IMR-90 (cell line): ENCODE measurements around the gene SORL1. TPM values are rescaled to one million over a fixed set of nuclear protein-coding genes. Genes with fewer than 3 reads are reported as not detected.

Experiments
- ATAC-seq: fragments of 200-7000 bp; cut with Tn5 transposase; 2 replicates; pipeline ENCODE4 v1.9.1; 2020; ENCODE audit warnings: low read depth, mild to moderate bottlenecking, moderate library complexity
- BruUV-seq: library from RNA; stranded (reverse); fragments of 400-500 nt; replicated peaks from 2 replicates; lab custom pipeline; 2021; lab: Mats Ljungman, UMichigan
- CTCF ChIA-PET: fragments of 300-600 bp; formaldehyde crosslinking; extraction: SDS; loops from one replicate; lab custom pipeline; 2021; ENCODE audit warnings: antibody characterized with exemption; lab: Yijun Ruan, JAX
- POLR2A ChIA-PET: fragments of 300-600 bp; sonication (Branson Sonifier 250); formaldehyde crosslinking; loops from one replicate; lab custom pipeline; 2022; ENCODE audit warnings: antibody characterized with exemption; ENCODE audit not compliant: unreplicated experiment; lab: Charles Lee
- DNase-seq: peaks from one replicate; pipeline ENCODE4 v3.0.0; 2013
- H2AFZ ChIP-seq: replicated peaks from 2 replicates; pipeline ENCODE3; 2013; ENCODE audit warnings: low read length, mild to moderate bottlenecking; ENCODE audit not compliant: poor library complexity
- H2AK5ac ChIP-seq: 2 replicates; pipeline ENCODE4 v1.6.1; 2013; ENCODE audit warnings: low read depth, low read length, inconsistent platforms
- H2AK9ac ChIP-seq: replicated peaks from 2 replicates; pipeline ENCODE3; 2013; ENCODE audit warnings: mild to moderate bottlenecking, low read depth, low read length, moderate library complexity; ENCODE audit not compliant: poor library complexity
- H2BK120ac ChIP-seq: 2 replicates; pipeline ENCODE4 v1.6.1; 2013; ENCODE audit warnings: low read depth, low read length, inconsistent platforms
- H2BK15ac ChIP-seq: 3 replicates; pipeline ENCODE4 v1.6.1; 2013; ENCODE audit warnings: low read depth, low read length, inconsistent platforms
- H2BK20ac ChIP-seq: 2 replicates; pipeline ENCODE4 v1.6.1; 2013; ENCODE audit warnings: low read depth, mild to moderate bottlenecking, inconsistent platforms, low read length, moderate library complexity
- H2BK5ac ChIP-seq: 2 replicates; pipeline ENCODE4 v1.6.1; 2013; ENCODE audit warnings: mild to moderate bottlenecking, low read depth, low read length, inconsistent platforms; ENCODE audit not compliant: poor library complexity, severe bottlenecking
- H3K14ac ChIP-seq: replicated peaks from 2 replicates; pipeline ENCODE4 v1.6.1; 2013; ENCODE audit warnings: low read depth, low read length, inconsistent platforms
- H3K18ac ChIP-seq: 2 replicates; pipeline ENCODE4 v1.6.1; 2013; ENCODE audit warnings: low read depth, low read length, control low read depth
- H3K23ac ChIP-seq: 2 replicates; pipeline ENCODE4 v1.6.1; 2013; ENCODE audit warnings: low read depth, low read length, inconsistent platforms
- H3K27ac ChIP-seq: 2 replicates; pipeline ENCODE4 v1.5.1; 2013; ENCODE audit warnings: mild to moderate bottlenecking, control low read depth, low read length; ENCODE audit not compliant: insufficient read depth
- H3K27me3 ChIP-seq: 2 replicates; pipeline ENCODE4 v1.6.1; 2013; ENCODE audit warnings: low read length; ENCODE audit not compliant: control insufficient read depth, insufficient read depth
- H3K36me3 ChIP-seq: 2 replicates; pipeline ENCODE4 v1.6.1; 2013; ENCODE audit warnings: low read length, mixed read lengths; ENCODE audit not compliant: control insufficient read depth, insufficient read depth
- H3K4ac ChIP-seq: 2 replicates; pipeline ENCODE4 v1.6.1; 2013; ENCODE audit warnings: low read depth, low read length, inconsistent platforms
- H3K4me1 ChIP-seq: 2 replicates; pipeline ENCODE4 v1.6.1; 2013; ENCODE audit warnings: low read length, mixed read lengths; ENCODE audit not compliant: control insufficient read depth, insufficient read depth
- H3K4me2 ChIP-seq: 2 replicates; pipeline ENCODE4 v1.6.1; 2013; ENCODE audit warnings: low read depth, mild to moderate bottlenecking, control low read depth, low read length, moderate library complexity
- H3K4me3 ChIP-seq: 2 replicates; pipeline ENCODE4 v1.5.1; 2013; ENCODE audit warnings: low read depth, mild to moderate bottlenecking, control low read depth, low read length, moderate library complexity; ENCODE audit not compliant: insufficient read depth
- H3K56ac ChIP-seq: 2 replicates; pipeline ENCODE4 v1.6.1; 2013; ENCODE audit warnings: low read length, inconsistent platforms; ENCODE audit not compliant: insufficient read depth; ENCODE audit errors: extremely low read depth
- H3K79me1 ChIP-seq, 2 experiments: 2 replicates each; pipeline ENCODE4 v1.6.1; 2013; ENCODE audit warnings: low read length in 2 of 2, inconsistent platforms in 1 of 2, low read depth in 1 of 2
- H3K9ac ChIP-seq: 2 replicates; pipeline ENCODE4 v1.6.1; 2013; ENCODE audit warnings: low read depth, low read length, control low read depth
- H3K9me1 ChIP-seq: 2 replicates; pipeline ENCODE4 v1.6.1; 2013; ENCODE audit warnings: low read length, inconsistent platforms; ENCODE audit not compliant: insufficient read depth
- H3K9me3 ChIP-seq: 2 replicates; pipeline ENCODE4 v1.6.1; 2013; ENCODE audit warnings: low read length; ENCODE audit not compliant: control insufficient read depth, insufficient read depth
- H4K20me1 ChIP-seq: 2 replicates; pipeline ENCODE4 v1.6.1; 2013; ENCODE audit warnings: low read length, inconsistent platforms; ENCODE audit not compliant: insufficient read depth
- H4K5ac ChIP-seq: 2 replicates; pipeline ENCODE4 v1.6.1; 2013; ENCODE audit warnings: mild to moderate bottlenecking, low read depth, low read length, control low read depth
- H4K8ac ChIP-seq, 2 experiments: 2 replicates each; pipeline ENCODE4 v1.6.1; 2013; ENCODE audit warnings: low read depth in 2 of 2, low read length in 2 of 2, control low read depth in 1 of 2, inconsistent platforms in 1 of 2
- H4K91ac ChIP-seq: 2 replicates; pipeline ENCODE4 v1.6.1; 2013; ENCODE audit warnings: low read depth, low read length, inconsistent platforms; ENCODE audit not compliant: insufficient read depth
- BHLHE40 ChIP-seq: fragments of 150-350 bp; IDR thresholded peaks from 2 replicates; pipeline ENCODE4 v1.6.1; 2016; ENCODE audit warnings: mild to moderate bottlenecking, low read depth, low read length
- CEBPB ChIP-seq: IDR thresholded peaks from 2 replicates; pipeline ENCODE4 v1.6.1; 2012; ENCODE audit warnings: low read depth, low read length, improper control_type of control experiment
- CHD1 ChIP-seq: IDR thresholded peaks from 2 replicates; pipeline ENCODE4 v1.6.1; 2012; ENCODE audit warnings: low read depth, low read length, improper control_type of control experiment
- CTCF ChIP-seq: conservative IDR thresholded peaks from 2 replicates; pipeline ENCODE4 v1.5.1; 2012; ENCODE audit warnings: mild to moderate bottlenecking, low read depth, low read length, improper control_type of control experiment
- ELK1 ChIP-seq: fragments of 150-350 bp; IDR thresholded peaks from 2 replicates; pipeline ENCODE4 v1.6.1; 2016; ENCODE audit warnings: low read depth, mild to moderate bottlenecking, low read length, moderate library complexity, borderline replicate concordance
- FOS ChIP-seq: fragments of 150-350 bp; IDR thresholded peaks from 2 replicates; pipeline ENCODE4 v1.6.1; 2016; ENCODE audit warnings: low read depth, low read length
- MAFK ChIP-seq: IDR thresholded peaks from 2 replicates; pipeline ENCODE4 v1.6.1; 2012; ENCODE audit warnings: low read depth, low read length, improper control_type of control experiment
- MAZ ChIP-seq: IDR thresholded peaks from 2 replicates; pipeline ENCODE4 v1.6.1; 2012; ENCODE audit warnings: low read depth, mild to moderate bottlenecking, low read length, improper control_type of control experiment, moderate library complexity, borderline replicate concordance
- MXI1 ChIP-seq: IDR thresholded peaks from 2 replicates; pipeline ENCODE4 v1.6.1; 2012; ENCODE audit warnings: low read depth, mild to moderate bottlenecking, low read length, moderate library complexity, borderline replicate concordance
- POLR2A ChIP-seq: IDR thresholded peaks from 2 replicates; pipeline ENCODE4 v1.6.1; 2012; ENCODE audit warnings: mild to moderate bottlenecking, low read depth, low read length
- RCOR1 ChIP-seq: IDR thresholded peaks from 2 replicates; pipeline ENCODE4 v1.6.1; 2012; ENCODE audit warnings: mild to moderate bottlenecking, low read length, improper control_type of control experiment; ENCODE audit not compliant: insufficient replicate concordance
- RFX5 ChIP-seq: IDR thresholded peaks from 2 replicates; pipeline ENCODE4 v1.8.0; 2012; ENCODE audit warnings: low read depth, mild to moderate bottlenecking, low read length, moderate library complexity
- SMC3 ChIP-seq: fragments of 150-350 bp; IDR thresholded peaks from 2 replicates; pipeline ENCODE4 v1.6.1; 2016; ENCODE audit warnings: low read depth, mild to moderate bottlenecking, antibody characterized with exemption, low read length, moderate library complexity
- WGBS, 2 experiments: methylation state at CpG; one replicate each; pipeline versions ENCODE4 v1.1.5 to v1.1.7; 2013; ENCODE audit warnings: missing lambda C conversion rate in 2 of 2; ENCODE audit not compliant: insufficient read length in 1 of 2; ENCODE audit errors: extremely low coverage in 2 of 2; 5-methylcytosine and 5-hydroxymethylcytosine counted together
- dilution Hi-C: fragments of 300-500 bp; cut with HindIII; formaldehyde crosslinking; loops from one replicate; pipeline ENCODE4 v1.14.3; 2018; ENCODE audit warnings: low sequenced_read_pairs; ENCODE audit not compliant: unreplicated experiment
- in situ Hi-C: fragments of 300-500 bp; cut with MboI; formaldehyde crosslinking; loops from 3 replicates; pipeline ENCODE4 v1.14.3; 2019; ENCODE audit warnings: low sequenced_read_pairs, inconsistent platforms, mixed read lengths
- intact Hi-C: fragments of 100-400 bp; cut with micrococcal nuclease; formaldehyde crosslinking; loops from 2 replicates; pipeline ENCODE4 v1.10.0; 2022
- polyA plus RNA-seq, 3 experiments: library from polyadenylated mRNA; depleted of rRNA; stranded (reverse); fragments of >200 nt; gene quantifications; 2 replicates each; pipeline ENCODE4 v1.2.3, GENCODE V29; 2012; ENCODE audit warnings: low replicate concordance in 1 of 3
- total RNA-seq: library from RNA; depleted of rRNA; stranded (reverse); fragments of >200 nt; gene quantifications from 2 replicates; pipeline ENCODE4 v1.2.3, GENCODE V29; 2012

The SORL1 gene
- total and polyA plus RNA-seq, 2 of the 4 experiments (the other 2 are of a cell fraction): 1.0 to 2.0 TPM

- intact Hi-C loops (no loop called here), dilution Hi-C loops (no loop called here), in situ Hi-C loops (loop anchor here (25.0 kb wide), 1 partner anchor 640 kb away; the partner anchor contains the start of gene BLID)
- no peaks in the 10 kb centered on the region for H3K4me1 ChIP-seq
- H4K8ac ChIP-seq: no peak overlapping the region
- WGBS, 2 experiments: 66% methylated on average over 2 of the region's 2 CpGs; no CpG with 5 or more reads in 1 of the 2 experiments
- H2AK5ac ChIP-seq: no peak overlapping the region
- H3K18ac ChIP-seq: no peak overlapping the region
- POLR2A ChIA-PET: no interaction called here
- peaks cover 3% of the 10 kb centered on the region; the same call in 1 of the 2 replicates for H3K27me3 ChIP-seq
- ATAC-seq (no peak), DNase-seq (no peak)
- no peak overlapping the region for H2AFZ ChIP-seq
- no peaks in the 10 kb centered on the region for H3K9me3 ChIP-seq
- no peaks in the 10 kb centered on the region for H3K9me1 ChIP-seq
- no peak overlapping the region for H3K4me2 ChIP-seq
- H3K9ac ChIP-seq: no peak overlapping the region
- TF ChIP-seq SMC3: no peak
- TF ChIP-seq MAZ: no peak
- no peak for TF ChIP-seq CEBPB
- no peak for TF ChIP-seq MXI1
- no peak for TF ChIP-seq RCOR1
- no peak for TF ChIP-seq POLR2A
- no peak for TF ChIP-seq FOS
- no peak for TF ChIP-seq CHD1
- no peak for TF ChIP-seq BHLHE40
- TF ChIP-seq MAFK: no peak
- no peak for TF ChIP-seq CTCF
- no peak for TF ChIP-seq ELK1
- no peak for TF ChIP-seq RFX5
- H4K5ac ChIP-seq: no peak overlapping the region
- BruUV-seq: no TSS peak
- no peak overlapping the region for H3K56ac ChIP-seq
- no peak overlapping the region for H4K91ac ChIP-seq
- H3K4ac ChIP-seq: no peak overlapping the region
- CTCF ChIA-PET: no interaction called here
- no peak overlapping the region for H3K27ac ChIP-seq
- H3K4me3 ChIP-seq: no peak overlapping the region
- no peak overlapping the region for H2BK20ac ChIP-seq
- no peak overlapping the region for H2BK15ac ChIP-seq
- no peaks in the 10 kb centered on the region for H4K20me1 ChIP-seq
- no peak overlapping the region for H3K14ac ChIP-seq
- H3K36me3 ChIP-seq: no peaks in the 10 kb centered on the region
- no peak overlapping the region for H3K23ac ChIP-seq
- no peak overlapping the region for H2BK5ac ChIP-seq
- H3K79me1 ChIP-seq: no peaks in the 10 kb centered on the region
- H2BK120ac ChIP-seq: no peak overlapping the region
- no peak overlapping the region for H2AK9ac ChIP-seq
Observed at GRCh38 chr11:121472312-121472711, 20.2 kb downstream of the SORL1 start.
